Fibroblast of mammary gland (primary cell): Measurements from ENCODE around the gene DLX3.

Source experiments
- DNase-seq: peaks from one replicate; pipeline ENCODE4 v3.0.0-alpha.2; 2010; ENCODE audit warnings: low read depth
- H3K4me3 ChIP-seq: 2 replicates; pipeline ENCODE4 v1.5.1; 2011; ENCODE audit warnings: low read depth, mild to moderate bottlenecking, low read length, moderate library complexity; ENCODE audit not compliant: control insufficient read depth
- TF ChIP-seq, protein P1 (sequence below): conservative IDR thresholded peaks from 2 replicates; pipeline ENCODE4 v1.5.1; 2011; ENCODE audit warnings: low read depth, low read length, inconsistent platforms; ENCODE audit not compliant: control insufficient read depth, insufficient read depth

DLX3 gene

GRCh38 chr17:49966767-49967166 lies 28.3 kb downstream of the DLX3 start:
- no peak for DNase-seq
- no peak overlapping the region for H3K4me3 ChIP-seq
- TF ChIP-seq, protein P1, sequence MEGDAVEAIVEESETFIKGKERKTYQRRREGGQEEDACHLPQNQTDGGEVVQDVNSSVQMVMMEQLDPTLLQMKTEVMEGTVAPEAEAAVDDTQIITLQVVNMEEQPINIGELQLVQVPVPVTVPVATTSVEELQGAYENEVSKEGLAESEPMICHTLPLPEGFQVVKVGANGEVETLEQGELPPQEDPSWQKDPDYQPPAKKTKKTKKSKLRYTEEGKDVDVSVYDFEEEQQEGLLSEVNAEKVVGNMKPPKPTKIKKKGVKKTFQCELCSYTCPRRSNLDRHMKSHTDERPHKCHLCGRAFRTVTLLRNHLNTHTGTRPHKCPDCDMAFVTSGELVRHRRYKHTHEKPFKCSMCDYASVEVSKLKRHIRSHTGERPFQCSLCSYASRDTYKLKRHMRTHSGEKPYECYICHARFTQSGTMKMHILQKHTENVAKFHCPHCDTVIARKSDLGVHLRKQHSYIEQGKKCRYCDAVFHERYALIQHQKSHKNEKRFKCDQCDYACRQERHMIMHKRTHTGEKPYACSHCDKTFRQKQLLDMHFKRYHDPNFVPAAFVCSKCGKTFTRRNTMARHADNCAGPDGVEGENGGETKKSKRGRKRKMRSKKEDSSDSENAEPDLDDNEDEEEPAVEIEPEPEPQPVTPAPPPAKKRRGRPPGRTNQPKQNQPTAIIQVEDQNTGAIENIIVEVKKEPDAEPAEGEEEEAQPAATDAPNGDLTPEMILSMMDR = no peak

GRCh38 chr17:49965524-49965909 lies 29.5 kb downstream of the DLX3 start:
- no peak for DNase-seq
- no peak overlapping the region for H3K4me3 ChIP-seq
- TF ChIP-seq, protein P1 = no peak

DNA sequence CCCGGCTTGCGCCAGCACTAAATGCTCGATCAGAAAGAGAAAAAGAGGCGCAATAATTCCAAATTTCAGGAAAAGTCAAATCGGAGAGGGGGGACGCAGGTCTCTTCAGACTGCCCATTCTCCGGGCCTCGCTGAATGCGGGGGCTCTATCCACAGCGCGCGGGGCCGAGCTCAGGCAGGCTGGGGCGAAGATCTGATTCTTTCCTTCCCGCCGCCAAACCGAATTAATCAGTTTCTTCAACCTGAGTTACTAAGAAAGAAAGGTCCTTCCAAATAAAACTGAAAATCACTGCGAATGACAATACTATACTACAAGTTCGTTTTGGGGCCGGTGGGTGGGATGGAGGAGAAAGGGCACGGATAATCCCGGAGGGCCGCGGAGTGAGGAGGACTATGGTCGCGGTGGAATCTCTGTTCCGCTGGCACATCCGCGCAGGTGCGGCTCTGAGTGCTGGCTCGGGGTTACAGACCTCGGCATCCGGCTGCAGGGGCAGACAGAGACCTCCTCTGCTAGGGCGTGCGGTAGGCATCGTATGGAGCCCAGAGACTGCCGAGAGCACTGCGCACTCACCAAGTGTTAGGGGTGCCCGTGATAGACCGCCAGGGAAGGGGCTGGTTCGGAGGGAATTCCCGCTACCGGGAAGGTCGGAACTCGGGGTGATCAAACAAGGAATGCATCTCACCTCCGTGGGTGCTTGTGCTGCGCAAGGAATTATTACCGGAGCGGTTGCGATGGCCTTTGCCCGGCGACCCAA lies 30.1 kb downstream of the DLX3 start:
- H3K4me3 ChIP-seq = no peak overlapping the region
- DNase-seq = no peak
- TF ChIP-seq, protein P1 = no peak

DNA sequence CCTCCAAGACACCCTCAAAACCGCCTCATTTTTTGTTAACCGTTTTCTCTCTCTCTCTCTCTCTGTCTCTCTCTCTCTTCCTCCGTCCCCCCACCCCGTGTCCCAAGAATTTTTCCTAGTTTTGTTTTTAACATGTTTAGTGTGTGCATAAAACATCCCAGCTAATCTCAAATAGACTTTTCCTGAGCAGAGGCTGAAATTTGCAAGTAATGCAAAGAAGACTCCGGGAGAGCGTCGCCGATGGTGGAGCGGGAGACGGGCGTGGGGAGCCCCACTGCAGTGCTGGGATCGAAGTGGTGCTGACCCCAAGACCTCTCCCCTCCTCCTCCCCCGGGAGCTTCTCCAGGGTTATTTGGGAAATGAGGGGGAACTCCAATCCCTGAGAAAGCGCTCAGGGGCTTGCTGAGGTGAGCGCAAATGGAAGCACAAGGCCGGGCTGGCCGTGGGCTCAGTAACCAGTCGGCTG lies 30.7 kb downstream of the DLX3 start:
- TF ChIP-seq, protein P1 = no peak
- no peak overlapping the region for H3K4me3 ChIP-seq
- no peak for DNase-seq

DNA sequence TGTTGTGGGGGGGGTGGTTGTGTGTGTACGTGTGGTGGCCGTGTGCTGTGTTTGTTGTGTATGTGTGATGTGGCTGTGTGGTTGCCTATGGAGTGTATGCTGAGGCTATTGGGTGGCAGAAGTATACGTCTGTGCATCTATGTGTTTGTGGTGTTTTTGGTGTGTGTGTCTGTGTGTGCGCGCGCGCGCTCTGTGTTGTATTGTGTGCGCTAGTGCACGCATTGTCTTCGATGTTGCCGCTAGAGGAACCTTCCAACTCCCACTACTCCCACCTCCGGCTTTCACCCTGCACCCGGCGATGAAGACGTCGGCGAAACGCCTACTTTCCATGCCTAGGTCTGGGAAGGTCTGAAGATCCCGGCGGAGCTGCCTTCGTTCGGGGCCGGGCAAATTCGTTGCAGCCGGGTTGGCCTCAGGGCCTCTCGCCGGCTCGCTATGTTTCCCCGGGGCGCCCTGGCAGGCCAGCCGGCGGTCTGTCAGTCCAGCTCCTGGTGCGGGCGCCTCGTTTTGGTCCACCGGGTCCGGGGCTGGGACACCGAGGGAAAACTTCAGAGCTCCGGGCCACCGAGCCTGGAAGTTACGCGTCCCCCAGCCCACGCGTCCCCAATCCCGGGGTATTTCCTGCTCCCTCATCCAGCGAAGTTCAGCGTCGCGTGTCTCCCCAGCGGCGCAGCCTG lies 31.3 kb downstream of the DLX3 start:
- no peak overlapping the region for H3K4me3 ChIP-seq
- DNase-seq = no peak
- TF ChIP-seq, protein P1 = no peak

GRCh38 chr17:49963309-49963625 lies 31.8 kb downstream of the DLX3 start:
- DNase-seq = no peak
- TF ChIP-seq, protein P1 = no peak
- H3K4me3 ChIP-seq = no peak overlapping the region
